ENCODE measurements around the gene LUM.

LUM gene, protein sequence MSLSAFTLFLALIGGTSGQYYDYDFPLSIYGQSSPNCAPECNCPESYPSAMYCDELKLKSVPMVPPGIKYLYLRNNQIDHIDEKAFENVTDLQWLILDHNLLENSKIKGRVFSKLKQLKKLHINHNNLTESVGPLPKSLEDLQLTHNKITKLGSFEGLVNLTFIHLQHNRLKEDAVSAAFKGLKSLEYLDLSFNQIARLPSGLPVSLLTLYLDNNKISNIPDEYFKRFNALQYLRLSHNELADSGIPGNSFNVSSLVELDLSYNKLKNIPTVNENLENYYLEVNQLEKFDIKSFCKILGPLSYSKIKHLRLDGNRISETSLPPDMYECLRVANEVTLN

DNA sequence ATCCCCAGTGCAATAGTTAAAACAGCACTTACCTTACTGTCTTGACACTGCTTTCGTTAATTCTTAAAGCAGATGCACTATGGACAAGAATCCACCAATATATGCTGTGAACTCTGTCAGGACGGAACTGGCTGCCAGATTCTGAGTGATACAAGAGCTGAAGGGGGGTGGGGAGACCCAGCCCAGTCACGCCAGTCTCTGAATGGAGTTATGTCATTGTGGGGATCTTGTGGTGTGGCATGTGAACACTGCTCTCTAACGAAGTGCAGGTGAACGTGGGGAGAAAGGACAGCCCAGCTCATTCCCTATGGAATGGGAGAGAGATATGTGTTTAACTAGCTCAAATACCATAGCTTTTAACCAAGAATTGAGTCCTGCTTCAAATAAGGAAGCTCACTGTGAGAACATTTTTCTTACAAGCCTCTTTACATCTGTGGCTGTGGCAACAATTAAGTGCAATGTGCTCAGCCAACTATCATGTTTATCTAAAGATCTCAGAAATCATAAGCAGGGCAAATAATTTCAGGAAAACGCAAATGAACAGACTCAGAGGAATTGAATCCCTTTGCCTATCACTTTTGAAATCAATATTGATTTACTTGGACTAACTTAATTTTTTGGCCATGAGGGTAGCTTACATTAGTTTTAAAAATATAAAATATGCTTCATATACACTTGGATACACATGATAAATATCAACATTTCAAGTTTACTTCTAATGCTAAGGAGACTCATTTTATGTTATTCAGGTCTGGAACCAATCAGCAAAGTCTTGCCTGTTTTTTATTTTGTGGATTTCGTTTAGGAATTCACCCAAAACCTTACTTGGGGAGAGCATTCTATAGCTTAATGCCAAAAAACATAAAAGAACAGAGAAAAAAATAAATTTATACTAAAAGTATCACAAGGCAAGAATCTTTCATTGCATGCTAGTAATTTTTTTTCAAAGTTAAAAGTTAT is at the start of gene LUM:
TSS of gene LUM (minus strand) at position 129 of the 960 bp plus-strand sequence. CDS start 2,515 bp downstream, outside the sequence.
- DNase-seq = peak in 1 of 56 donors; percentile 1

DNA sequence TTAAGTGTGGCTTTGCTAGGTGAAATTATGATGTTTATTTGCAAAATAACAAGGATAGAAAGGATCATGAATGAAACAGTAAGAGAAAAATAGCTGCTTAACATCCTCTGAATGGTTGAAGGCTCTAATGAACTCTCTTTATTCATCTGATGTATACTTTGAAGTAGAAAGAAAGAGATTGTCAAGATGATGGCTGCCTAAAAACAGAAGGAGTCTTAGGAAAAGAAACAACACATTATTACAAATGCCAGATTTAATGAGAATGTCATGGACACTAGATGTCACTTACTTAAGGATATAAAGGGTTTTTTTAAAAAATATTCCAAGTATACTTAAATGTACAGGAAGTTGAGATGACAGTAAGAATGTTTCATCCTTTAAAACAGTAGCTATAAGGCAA is 49.7 kb upstream of the LUM start:
- no peak for DNase-seq

DNA sequence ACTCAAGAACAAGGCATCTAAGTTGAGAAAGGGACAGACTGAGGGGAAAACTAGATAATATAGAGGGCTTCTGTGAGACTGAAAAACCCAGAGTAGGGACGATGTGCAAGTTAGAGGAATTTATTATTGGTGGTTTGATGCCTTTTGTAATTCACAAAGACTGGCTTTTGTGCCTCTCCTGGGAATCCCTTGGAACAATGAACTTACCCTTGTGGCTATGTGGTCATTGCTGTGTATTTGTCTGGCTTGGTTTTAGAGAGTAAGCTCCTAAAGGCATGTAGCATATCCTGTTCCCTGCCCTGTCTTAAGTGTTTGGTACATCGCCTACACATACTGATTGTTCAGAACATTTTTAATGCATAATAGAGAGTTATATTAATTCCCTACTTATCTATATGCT is 44.7 kb upstream of the LUM start:
- no peak for DNase-seq

DNA sequence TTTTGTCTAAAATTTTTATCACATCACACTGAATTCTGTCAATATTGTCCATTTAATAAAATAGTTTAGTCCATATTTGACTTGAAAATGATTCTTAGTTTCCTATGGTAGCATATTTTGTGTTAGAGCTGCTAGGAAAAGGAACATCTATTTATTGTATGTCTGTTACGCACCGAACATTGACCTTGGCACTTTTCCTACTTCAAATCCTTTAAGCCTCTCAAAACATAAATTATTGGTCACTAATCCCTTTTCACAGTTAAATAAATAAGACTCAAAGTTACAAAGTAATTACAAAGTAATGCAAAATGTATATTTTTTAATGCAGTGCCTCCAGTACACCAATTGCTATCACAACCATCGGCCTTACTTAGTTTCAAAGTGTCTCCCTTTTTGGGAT is 42.8 kb upstream of the LUM start:
- no peak for DNase-seq

DNA sequence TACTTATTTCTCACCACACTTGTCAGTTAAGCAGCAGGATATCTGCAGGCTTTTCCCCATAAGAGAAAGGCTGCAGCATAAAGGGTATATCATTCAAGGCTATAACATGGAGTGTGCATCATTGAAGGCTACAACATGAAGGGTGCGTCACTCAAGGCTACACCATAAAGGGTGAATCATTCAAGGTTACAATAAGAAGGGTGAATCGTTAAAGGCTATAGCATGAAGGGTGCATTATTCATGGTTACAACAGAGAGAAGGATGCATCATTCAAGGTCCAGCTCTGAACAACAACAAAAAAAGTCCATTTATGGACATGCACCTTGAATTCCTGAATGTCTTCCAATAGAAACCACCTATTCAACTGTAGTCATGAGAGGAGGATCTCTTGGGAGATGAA is 32.8 kb upstream of the LUM start:
- no peak for DNase-seq

DNA sequence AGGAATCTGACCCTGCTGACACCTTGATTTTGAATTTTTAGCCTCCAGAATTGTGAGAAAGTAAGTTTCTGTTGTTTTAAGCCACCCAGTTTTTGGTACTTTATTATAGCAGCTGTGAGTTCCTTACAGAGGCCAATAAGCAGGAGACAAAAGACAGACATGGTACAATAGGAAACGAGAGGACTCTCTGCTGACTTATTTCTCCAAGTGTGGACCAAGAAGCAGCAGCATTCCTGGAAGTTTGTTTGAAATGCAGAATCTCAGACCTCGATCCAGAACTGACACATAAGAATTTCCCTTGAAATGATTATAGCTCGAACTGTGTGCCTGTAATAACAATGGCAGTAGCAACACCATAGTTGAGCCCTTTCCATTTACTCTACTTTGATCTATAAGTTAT is 31.9 kb upstream of the LUM start:
- DNase-seq = no peak

DNA sequence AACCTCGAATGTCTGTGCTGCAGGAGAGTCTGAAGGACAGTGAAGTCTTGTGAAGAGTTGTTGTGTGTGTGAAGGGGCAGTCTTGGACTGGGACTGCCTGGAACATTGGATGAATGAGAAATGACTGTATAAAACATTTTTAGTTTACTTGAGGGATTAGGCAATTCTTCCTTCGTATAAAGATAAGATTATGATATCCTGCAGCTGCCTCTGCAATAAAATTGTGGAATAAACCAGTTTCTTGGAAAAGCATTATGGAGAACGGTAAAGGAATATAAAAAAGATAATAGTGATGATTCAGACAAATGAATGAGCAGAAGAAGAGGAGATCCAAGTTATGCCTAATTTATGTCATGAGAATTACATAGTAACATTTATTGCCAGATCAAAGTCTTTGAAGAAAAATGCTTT is 30.9 kb upstream of the LUM start:
- DNase-seq = no peak

DNA sequence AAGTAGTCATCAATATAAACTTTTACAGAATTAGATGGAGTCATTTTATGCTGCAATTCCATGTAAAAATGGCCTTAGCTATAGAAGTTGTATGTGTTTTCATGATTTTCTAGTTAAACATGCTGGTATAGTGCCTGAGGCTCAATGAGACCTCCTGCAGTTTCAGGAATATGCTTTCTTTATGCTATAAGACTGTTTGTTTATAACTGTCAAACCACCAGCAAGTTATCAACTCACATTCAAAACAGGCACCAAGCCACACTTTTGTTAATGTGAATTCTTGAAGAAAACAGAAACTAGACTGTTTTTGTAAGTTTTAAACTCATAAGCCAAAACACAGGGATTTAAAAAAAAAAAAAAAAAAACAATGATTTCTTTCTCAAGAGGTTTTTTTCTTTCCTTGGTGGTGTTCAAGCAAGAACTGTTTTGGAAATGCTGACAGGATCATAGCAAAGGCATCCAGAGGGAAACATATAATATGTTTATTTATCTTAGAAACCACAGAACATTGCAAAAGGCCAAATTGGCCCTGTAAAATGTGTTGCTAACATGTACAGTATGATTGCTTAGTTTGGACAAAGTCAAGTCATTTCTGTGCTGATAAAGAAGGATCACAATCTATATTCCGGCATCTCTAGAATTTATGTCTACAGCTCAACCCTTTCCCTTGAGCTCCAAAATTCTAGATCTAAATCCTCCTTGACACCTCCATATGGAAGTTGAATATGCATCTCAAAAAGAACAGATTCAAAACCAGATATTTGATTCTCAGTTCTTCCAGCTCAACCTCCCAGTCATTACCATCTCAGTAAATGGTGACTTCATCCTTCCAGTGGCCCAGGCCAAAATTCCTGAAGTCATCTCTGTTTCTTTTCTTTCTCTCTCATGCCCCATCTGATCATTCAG is 29.0 kb upstream of the LUM start:
- no peak for DNase-seq

DNA sequence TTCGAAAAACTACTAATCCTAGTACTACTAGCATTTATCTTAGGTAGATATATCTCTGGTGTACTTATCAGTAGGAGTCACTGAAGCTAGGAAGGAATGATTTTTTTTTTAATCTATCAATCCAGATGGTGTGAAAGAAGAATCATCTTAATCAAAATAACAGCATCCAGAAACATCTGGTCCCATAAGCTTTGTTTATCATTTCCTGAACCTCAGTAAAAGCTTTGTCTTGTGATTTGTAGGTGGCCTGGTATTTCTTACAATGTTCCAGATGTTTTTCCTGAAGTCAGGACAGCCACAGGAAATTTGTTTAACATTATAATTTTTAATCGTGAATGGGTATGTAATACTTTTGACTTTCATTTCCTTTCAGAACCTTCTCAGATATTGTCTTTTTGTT is 28.0 kb upstream of the LUM start:
- no peak for DNase-seq

DNA sequence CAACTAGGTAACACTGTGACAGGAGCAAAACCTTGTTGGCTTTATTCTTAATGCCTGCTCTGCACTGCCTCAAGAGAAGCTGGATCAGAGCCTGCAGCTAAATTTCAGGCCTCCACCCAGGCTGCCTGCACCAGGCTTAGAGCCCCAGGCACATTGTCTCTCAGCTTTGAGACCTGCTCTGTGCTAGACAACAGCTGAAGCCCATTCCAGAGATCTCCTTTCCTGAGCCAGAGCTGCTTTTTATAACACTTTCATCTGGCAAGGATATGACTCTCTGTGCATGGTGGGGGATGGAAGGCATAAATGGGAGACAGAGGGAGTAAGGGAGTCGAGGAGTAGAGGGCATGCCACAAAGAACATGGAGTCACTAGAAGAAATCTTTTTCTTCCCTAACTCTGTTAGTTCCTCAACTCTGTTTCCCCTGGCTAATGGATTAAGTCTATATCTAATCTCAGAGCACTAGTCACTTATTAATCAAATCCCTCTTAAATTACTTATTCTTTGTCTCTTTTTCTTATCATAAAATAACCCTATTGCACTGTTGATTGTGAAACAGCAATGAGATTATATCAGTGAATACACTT is 27.1 kb upstream of the LUM start:
- DNase-seq = no peak

DNA sequence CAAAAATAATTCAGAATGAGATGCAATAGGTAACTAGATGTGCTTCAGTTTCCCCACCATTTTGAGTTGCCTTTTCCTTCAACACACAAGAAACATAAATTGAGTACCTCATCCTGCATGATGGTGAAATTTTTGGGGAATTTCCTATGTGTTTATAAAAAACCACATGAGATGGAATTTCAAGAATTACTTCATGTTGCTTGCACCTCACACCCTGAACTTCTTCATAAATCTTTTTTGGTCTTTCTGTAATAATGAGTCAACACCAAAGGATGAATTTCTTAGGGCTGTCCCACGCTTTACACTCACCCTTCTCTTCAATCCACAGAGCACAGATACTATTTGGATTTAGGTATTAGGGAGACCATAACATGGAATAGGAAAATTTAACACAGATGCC is 22.6 kb upstream of the LUM start:
- no peak for DNase-seq

DNA sequence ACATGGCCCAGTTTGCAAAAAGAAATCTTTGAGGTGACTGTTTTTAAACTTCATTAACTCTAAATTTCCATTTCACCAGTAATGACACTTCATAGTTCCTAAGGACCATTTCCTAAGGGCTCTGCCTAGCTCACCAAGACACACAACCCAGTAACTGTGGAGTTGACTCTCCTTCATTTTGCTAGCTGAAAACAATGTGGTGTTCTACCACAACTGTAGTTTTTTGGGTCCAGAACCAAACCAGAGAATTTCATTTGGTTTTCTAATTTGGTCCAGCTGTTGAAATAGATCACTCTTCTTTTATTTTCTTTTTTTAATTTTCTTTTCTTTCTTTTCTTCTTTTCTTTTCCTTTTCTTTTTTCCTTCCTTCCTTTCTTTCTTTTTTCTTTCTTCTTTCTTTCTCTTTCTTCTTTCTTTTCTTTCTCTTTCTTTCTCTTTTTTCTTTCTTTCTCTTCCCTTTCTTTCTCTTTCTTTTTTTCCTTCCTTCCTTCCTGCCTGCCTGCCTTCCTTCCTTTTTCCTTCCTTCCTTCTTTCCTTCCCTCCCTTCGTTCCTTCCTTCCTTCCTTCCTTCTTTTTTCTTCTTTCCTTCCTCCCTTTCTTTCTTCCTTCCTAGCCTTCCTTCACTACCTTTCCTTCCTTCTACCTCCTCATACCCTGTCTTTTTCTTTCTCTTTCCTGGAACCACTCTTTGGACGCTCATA is 18.5 kb upstream of the LUM start:
- DNase-seq = no peak

DNA sequence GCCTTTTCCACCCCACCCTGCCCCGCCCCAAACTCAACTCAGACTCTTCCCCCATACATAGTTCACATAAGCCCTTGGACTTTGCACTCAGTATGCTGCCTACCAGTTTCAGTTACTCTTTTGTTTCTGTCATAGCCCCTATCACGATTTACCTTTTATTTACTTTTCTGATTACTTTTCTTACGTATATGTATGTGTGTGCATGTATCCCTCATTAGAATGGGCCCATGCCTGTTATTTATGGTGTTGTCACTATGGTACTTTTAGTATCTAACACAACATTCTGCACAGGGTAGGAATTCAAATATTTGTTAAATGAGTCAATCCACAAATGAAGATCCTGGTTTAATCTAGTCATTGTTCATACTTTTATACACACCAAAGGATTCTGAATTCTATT is 16.5 kb upstream of the LUM start:
- DNase-seq = no peak

DNA sequence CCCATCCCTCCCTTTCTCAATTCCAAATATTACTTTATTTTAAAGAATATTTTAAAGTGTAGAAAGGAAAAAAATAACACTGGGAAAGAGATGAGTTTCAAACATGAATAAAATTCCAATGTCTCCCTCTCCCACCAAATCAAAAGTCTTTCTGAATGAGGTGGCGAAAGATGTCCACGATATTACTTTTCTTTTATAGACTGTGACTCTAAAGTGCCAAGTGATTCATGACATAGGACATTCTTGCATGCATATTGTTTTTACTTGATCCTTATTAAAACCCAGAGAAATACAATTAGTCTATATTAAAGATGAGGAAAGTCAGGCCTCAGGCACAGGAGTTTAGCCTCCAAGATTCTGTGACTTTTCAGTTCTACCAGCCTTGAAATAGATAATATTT is 16.0 kb upstream of the LUM start:
- no peak for DNase-seq

DNA sequence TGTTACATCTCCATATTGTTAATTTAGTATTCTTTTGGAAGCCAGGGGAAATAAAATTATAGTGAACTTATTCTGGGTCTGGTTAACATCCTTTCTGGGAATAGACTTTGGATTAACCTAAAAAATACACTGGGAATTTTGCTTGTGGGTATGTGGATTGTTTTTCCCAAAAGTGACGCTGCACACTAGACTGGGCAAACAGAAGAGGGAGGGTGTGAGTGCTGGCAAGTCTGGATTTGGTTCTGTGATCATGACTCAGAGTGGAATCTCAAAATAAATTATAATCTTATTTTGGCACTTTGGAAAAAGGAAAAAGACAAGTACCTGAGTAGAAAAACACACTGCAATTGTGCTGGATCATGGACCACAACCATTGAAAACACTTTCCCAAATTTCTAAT is 15.2 kb upstream of the LUM start:
- DNase-seq = no peak

DNA sequence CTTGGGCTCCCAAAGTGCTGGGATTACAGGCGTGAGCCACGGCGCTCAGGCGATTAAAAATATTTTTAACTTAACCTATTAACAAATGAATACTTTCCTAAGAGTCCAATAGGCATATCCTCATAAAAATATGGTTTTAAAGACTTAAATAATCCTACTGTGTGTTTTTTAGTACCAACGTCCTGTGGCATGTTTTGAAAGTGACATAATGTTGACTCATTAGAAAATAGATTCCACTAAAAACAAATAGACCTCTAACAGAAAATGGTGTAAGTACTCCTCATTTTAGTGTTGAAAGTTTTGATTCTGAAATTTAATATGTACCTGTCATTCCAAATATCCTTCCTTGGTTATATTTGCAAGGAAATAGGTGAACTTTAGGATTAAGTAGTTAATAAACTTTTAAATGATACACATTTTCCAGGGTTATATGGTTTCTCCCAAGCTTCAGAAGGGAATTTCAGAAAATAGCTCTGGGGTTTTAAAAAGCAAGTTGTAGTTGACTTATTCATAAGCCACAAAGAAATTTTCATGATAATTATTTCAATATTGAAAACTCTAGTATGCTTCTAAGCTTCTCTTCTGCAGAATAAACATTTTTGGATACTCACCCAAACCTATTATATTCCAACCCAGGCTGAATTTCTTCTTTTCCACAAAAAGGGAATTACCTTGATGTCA is 12.1 kb upstream of the LUM start:
- no peak for DNase-seq

DNA sequence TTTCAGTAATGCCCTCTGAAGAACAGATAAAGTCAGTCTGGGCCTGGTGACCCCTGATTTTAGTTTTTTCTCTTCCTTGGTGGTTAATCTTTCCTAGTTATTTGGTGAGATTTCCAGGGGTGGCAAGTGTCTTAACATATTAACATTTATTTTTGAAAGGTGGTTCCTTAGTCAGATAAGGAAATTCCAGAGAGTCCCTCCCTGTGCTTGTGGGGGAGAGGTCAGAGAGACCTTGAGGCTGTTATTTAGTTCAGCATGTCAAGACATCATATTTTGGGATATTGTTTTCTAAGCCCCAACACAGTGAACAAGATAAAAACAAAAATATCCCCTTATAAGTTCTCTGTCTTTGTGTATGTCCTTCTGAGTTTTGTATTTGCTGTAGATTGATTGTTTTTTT is 9.5 kb upstream of the LUM start:
- no peak for DNase-seq

DNA sequence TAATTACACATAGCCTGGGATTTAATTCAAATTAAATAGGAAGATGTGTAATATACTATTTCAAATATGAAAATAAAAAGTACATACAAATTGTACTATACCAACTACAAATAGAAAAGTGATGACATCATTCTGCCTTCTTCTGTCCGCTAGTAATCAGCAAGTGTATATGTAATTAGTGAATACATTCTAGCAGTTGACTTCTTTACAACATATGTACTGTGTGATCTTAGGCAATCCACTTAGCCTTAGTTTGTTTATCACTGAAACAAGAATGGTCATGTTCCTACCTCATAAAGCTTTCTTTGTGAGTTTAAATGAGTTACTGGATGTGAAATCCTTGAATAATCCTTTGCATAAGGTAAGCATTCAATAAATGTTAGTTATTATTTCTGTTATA is 7.8 kb upstream of the LUM start:
- no peak for DNase-seq

DNA sequence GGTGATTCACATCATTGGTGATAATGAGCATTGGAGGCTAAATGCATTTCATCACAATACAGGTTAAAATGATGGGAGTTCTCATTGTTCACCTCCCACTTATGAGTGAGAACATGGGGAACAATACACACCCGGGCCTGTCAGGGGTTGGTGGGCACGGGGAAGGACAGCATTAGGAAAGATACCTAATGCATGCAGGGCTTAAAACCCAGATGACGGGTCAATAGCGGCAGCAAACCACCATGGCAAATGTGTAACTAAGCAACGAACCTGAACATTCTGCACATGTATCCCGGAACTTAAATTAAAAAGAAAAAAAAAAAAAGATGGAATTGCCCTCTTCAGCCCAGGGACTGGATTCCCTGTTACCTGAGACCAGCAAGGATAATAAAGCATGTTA is 2.3 kb upstream of the LUM start:
- DNase-seq = no peak

DNA sequence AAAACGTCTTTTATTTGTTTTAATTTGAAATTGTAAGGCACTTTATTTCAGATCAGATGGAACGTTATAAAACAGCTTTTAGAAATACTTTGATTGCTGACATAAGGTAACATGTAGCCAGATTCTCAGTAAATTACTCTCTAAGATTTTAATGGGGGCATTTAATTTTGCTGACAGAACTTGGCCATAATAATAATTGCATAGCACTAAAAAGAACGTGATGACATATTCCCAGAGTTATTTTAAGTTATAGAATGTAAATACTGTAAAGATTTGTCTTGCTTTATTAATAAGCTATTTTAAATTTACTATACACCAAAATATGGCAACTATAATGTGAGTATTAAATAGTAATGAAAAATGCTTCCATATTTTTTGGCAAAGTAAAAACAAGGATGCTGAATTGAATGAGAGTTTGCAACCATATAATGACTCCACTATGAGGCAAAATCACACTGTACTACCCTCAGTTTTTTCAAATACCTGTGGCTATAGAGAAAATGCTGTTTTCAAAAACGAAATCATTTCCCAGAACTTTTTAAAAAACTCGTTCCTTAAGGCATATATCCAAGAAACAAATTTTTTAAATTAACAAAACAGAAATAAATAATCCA is 876 bp downstream of the LUM start:
- DNase-seq = no peak

Measured in nucleus accumbens (tissue), 56 donors.